Activated CD8-positive, alpha-beta T cell treated with anti-CD3 and anti-CD28 coated beads for 36 hours (primary cell): ENCODE data around the gene UBE4B. TPM values are rescaled to one million over a fixed set of nuclear protein-coding genes. Genes with fewer than 3 reads are reported as not detected.
A peak's percentile ranks its signal among the peaks of the same experiment; 100 is the strongest.

Experiments
- ATAC-seq: fragments of 200-7000 bp; cut with Tn5 transposase; one replicate; pipeline ENCODE4 v1.10.0; 2021; ENCODE audit warnings: mild to moderate bottlenecking, moderate library complexity
- CTCF ChIA-PET: fragments of 350-600 bp; sonication (Branson Sonifier 250); formaldehyde crosslinking; loops from one replicate; lab custom pipeline; 2021; ENCODE audit warnings: antibody characterized with exemption; lab: Charles Lee
- POLR2A ChIA-PET: fragments of 350-600 bp; sonication (Branson Sonifier 250); formaldehyde crosslinking; loops from one replicate; lab custom pipeline; 2021; ENCODE audit warnings: antibody characterized with exemption; lab: Charles Lee
- DNase-seq: peaks from one replicate; pipeline ENCODE4 v3.0.0-alpha.2; 2020
- H3K27ac Mint-ChIP-seq: one replicate; pipeline ENCODE4 v1.8.0; 2021; ENCODE audit warnings: mild to moderate bottlenecking, mixed read lengths
- H3K27me3 Mint-ChIP-seq: one replicate; pipeline ENCODE4 v1.8.0; 2021; ENCODE audit warnings: mixed read lengths
- H3K36me3 Mint-ChIP-seq: one replicate; pipeline ENCODE4 v1.8.0; 2021; ENCODE audit warnings: low read depth, mixed read lengths
- H3K4me1 Mint-ChIP-seq: one replicate; pipeline ENCODE4 v1.8.0; 2021; ENCODE audit warnings: low read depth, mixed read lengths
- H3K4me3 Mint-ChIP-seq: one replicate; pipeline ENCODE4 v1.8.0; 2021; ENCODE audit warnings: mild to moderate bottlenecking, moderate library complexity, mixed read lengths
- H3K9me3 Mint-ChIP-seq: one replicate; pipeline ENCODE4 v1.8.0; 2021; ENCODE audit warnings: mixed read lengths
- CTCF ChIP-seq: fragments of 200-600 bp; IDR thresholded peaks from one replicate; pipeline ENCODE4 v1.8.0; 2022; ENCODE audit warnings: antibody characterized with exemption, mild to moderate bottlenecking
- intact Hi-C: fragments of 100-400 bp; cut with micrococcal nuclease; formaldehyde crosslinking; loops from one replicate; pipeline ENCODE4 v1.10.0; 2022
- total RNA-seq, 2 experiments: library from RNA; stranded (reverse); gene quantifications; one replicate each; pipeline ENCODE4 v1.2.3, GENCODE V29; 2021

UBE4B gene
- total RNA-seq, 2 experiments from 2014 or later = 21.0 to 26.2 TPM

- H3K4me3 Mint-ChIP-seq = no peak overlapping the region
- H3K27ac Mint-ChIP-seq = no peak overlapping the region
- H3K36me3 Mint-ChIP-seq = no peaks in the 10 kb centered on the region
- no peaks in the 10 kb centered on the region for H3K9me3 Mint-ChIP-seq
- no peak for ATAC-seq
- H3K4me1 Mint-ChIP-seq = no peaks in the 10 kb centered on the region
- no peak for TF ChIP-seq CTCF
- intact Hi-C loops = no loop called here
- POLR2A ChIA-PET = no interaction called here
- CTCF ChIA-PET = no interaction called here
- peaks cover 2% of the 10 kb centered on the region for H3K27me3 Mint-ChIP-seq
- no peak for DNase-seq
Observed at GRCh38 chr1:9990944-9991343, 41.8 kb upstream of the UBE4B start.

GRCh38 chr1:9992910-9993309, 39.8 kb upstream of the UBE4B start:
- no peaks in the 10 kb centered on the region for H3K9me3 Mint-ChIP-seq
- no peak for TF ChIP-seq CTCF
- DNase-seq (no peak), ATAC-seq (no peak)
- ChIA-PET POLR2A (no interaction called here), CTCF (interaction anchor here (2.5 kb wide), 1 partner anchor 43 kb away, joined by 11 read pairs; no protein-coding TSS in a partner anchor)
- no peak overlapping the region for H3K4me3 Mint-ChIP-seq
- H3K27me3 Mint-ChIP-seq = peaks cover 8% of the 10 kb centered on the region
- H3K4me1 Mint-ChIP-seq = peaks cover 5% of the 10 kb centered on the region
- H3K36me3 Mint-ChIP-seq = no peaks in the 10 kb centered on the region
- intact Hi-C loops = no loop called here
- no peak overlapping the region for H3K27ac Mint-ChIP-seq

GRCh38 chr1:9993561-9994075, 39.1 kb upstream of the UBE4B start:
- Mint-ChIP-seq H3K27me3 (peaks cover 13% of the 10 kb centered on the region), H3K27ac (no peak overlapping the region), H3K36me3 (no peaks in the 10 kb centered on the region), H3K4me3 (no peak overlapping the region), H3K9me3 (no peaks in the 10 kb centered on the region), H3K4me1 (peaks cover 6% of the 10 kb centered on the region)
- ChIA-PET POLR2A (no interaction called here), CTCF (interaction anchor here (2.5 kb wide), 1 partner anchor 43 kb away, joined by 11 read pairs; no protein-coding TSS in a partner anchor)
- no peak for ATAC-seq
- intact Hi-C loops = no loop called here
- no peak for DNase-seq
- no peak for TF ChIP-seq CTCF

GRCh38 chr1:9996624-9997582, 35.9 kb upstream of the UBE4B start, which contains the start of gene RBP7:
TSS of gene RBP7 (plus strand) at chr1:9997228. CDS start at chr1:9997259, 31 bp downstream.
- ATAC-seq = peak; percentile 34
- ChIA-PET CTCF (no interaction called here), POLR2A (no interaction called here)
- intact Hi-C loops = no loop called here
- Mint-ChIP-seq H3K27ac (no peak within 1 kb of the TSS), H3K4me1 (peaks cover 6% of the 10 kb centered on the region), H3K9me3 (peaks cover 5% of the 10 kb centered on the region), H3K4me3 (peak within 1 kb of the TSS; percentile 62), H3K36me3 (peaks cover 2% of the 10 kb centered on the region), H3K27me3 (peaks cover 24% of the 10 kb centered on the region)
- TF ChIP-seq CTCF = no peak
- DNase-seq = peak; percentile 15
